Effector memory CD8-positive, alpha-beta T cell (primary cell): ENCODE results near the gene TBK1.
"Not testable (repeated sequence)": the region's sequence is repeated elsewhere in the genome, so short reads cannot be mapped to it uniquely, and the experiment has no call there.

ENCODE experiments used
- ATAC-seq: fragments of 150-1000 bp; cut with Tn5 transposase; replicated peaks from 2 replicates; pipeline ENCODE4 v1.10.0; 2021; ENCODE audit warnings: mild to moderate bottlenecking, moderate library complexity
- DNase-seq, 3 experiments: peaks; one replicate each; pipeline ENCODE4 v3.0.0; 2021
- H3K27ac Mint-ChIP-seq, 2 donors: one replicate each; pipeline ENCODE4 v1.8.0; 2022; ENCODE audit warnings: mild to moderate bottlenecking in 2 of 2, mixed read lengths in 2 of 2, moderate library complexity in 2 of 2
- H3K27me3 Mint-ChIP-seq, 2 donors: one replicate each; pipeline ENCODE4 v1.8.0; 2022; ENCODE audit warnings: mixed read lengths in 2 of 2
- H3K36me3 Mint-ChIP-seq: one replicate; pipeline ENCODE4 v1.8.0; 2022; ENCODE audit warnings: mild to moderate bottlenecking, moderate library complexity, mixed read lengths; ENCODE audit not compliant: insufficient read depth
- H3K4me1 Mint-ChIP-seq, 2 donors: one replicate each; pipeline ENCODE4 v1.8.0; 2022; ENCODE audit warnings: low read depth in 2 of 2, mixed read lengths in 2 of 2
- H3K4me3 Mint-ChIP-seq, 2 donors: one replicate each; pipeline ENCODE4 v1.8.0; 2022; ENCODE audit warnings: mild to moderate bottlenecking in 2 of 2, mixed read lengths in 2 of 2, moderate library complexity in 2 of 2
- H3K9me3 Mint-ChIP-seq, 2 donors: one replicate each; pipeline ENCODE4 v1.8.0; 2022; ENCODE audit warnings: mixed read lengths in 2 of 2

Gene TBK1

GRCh38 chr12:64523565-64524444, 71.9 kb downstream of the TBK1 start:
- not testable (repeated sequence) for DNase-seq, H3K27ac Mint-ChIP-seq, H3K36me3 Mint-ChIP-seq, H3K9me3 Mint-ChIP-seq, H3K4me1 Mint-ChIP-seq, H3K4me3 Mint-ChIP-seq, ATAC-seq
- H3K27me3 Mint-ChIP-seq, result peaks cover 0 to 22% of the 10 kb centered on the region in 2 donors

GRCh38 chr12:64525461-64526160, 73.7 kb downstream of the TBK1 start:
- no peaks in the 10 kb centered on the region for H3K4me1 Mint-ChIP-seq
- DNase-seq (no peak), ATAC-seq (no peak)
- peaks cover 0 to 22% of the 10 kb centered on the region in 2 donors for H3K27me3 Mint-ChIP-seq
- H3K4me3 Mint-ChIP-seq, result no peak overlapping the region
- no peaks in the 10 kb centered on the region for H3K36me3 Mint-ChIP-seq
- no peak overlapping the region for H3K27ac Mint-ChIP-seq
- H3K9me3 Mint-ChIP-seq, result no peaks in the 10 kb centered on the region

DNA sequence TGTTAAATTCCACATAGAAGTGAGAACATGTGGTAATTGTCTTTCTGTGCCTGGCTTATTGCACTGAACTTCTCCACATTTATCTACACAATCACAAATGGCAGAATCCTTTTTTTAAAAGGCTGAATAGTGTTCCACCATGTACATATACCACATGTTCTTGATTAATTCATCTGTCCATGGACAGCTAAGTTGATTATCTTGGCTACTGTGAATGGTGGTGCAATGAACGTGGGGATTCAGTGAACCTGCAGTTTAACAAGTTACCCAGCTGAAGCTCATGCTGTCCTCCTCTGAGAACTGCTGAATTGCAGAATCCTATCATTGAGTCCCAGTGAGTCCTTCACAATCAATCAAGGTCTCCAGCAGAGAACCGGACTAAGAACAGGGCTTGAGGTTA, 74.9 kb downstream of the TBK1 start:
- no peak overlapping the region for H3K27ac Mint-ChIP-seq
- H3K4me1 Mint-ChIP-seq, result no peaks in the 10 kb centered on the region
- H3K27me3 Mint-ChIP-seq, result peaks cover 4 to 24% of the 10 kb centered on the region in 2 donors

DNA sequence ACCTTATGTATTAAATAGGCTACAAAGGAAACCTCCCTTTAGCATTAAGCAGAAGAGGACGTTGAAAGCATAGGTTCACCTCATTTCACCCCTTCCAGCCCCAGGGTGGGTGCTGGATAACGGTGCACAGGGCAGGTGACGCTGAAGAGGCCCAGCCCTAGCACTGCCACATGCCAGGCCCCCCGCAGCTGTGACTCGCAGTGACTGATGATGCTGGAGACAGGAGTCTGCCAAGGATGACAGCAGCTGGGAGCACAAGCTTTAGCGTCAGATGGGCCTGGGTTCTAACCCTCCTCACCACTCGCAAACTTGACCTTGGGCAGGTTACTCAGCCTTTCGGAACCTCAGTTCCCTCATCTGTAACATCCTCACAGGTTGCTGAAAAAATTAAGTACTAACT, 76.7 kb downstream of the TBK1 start:
- Mint-ChIP-seq H3K36me3 (no peaks in the 10 kb centered on the region), H3K4me1 (no peaks in the 10 kb centered on the region), H3K27ac (no peak overlapping the region), H3K4me3 (no peak overlapping the region), H3K9me3 (no peaks in the 10 kb centered on the region), H3K27me3 (peaks cover 9 to 18% of the 10 kb centered on the region in 2 donors)
- DNase-seq (no peak), ATAC-seq (no peak)

More for the DNA sequence above, 74.9 kb downstream of the TBK1 start:
- H3K4me3 Mint-ChIP-seq, result no peak overlapping the region
- ATAC-seq (no peak), DNase-seq (no peak)
- no peaks in the 10 kb centered on the region for H3K36me3 Mint-ChIP-seq
- no peaks in the 10 kb centered on the region for H3K9me3 Mint-ChIP-seq

DNA sequence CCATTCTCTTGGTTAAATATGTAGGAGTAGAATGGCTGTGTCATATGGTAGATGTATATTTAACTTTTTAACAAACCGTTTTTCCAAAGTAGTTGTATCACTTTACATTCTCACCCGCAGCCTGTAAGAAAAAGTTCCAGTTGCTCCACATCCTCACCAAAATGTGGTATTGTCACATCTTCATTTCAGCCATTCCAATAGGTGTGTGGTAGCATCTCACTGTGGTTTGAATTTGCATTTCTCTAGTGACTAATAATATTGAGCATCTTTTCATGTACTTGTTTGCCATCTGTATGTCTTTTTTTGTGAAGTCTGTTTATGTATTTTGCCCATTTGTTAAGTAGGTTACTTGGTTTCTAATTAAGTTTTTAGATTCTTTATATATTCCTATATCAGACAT, 78.6 kb downstream of the TBK1 start:
- H3K27ac Mint-ChIP-seq, result no peak overlapping the region
- no peaks in the 10 kb centered on the region for H3K36me3 Mint-ChIP-seq
- no peak for ATAC-seq
- no peaks in the 10 kb centered on the region for H3K4me1 Mint-ChIP-seq
- no peak overlapping the region for H3K4me3 Mint-ChIP-seq
- peaks cover 8 to 9% of the 10 kb centered on the region in 2 donors for H3K27me3 Mint-ChIP-seq
- no peaks in the 10 kb centered on the region for H3K9me3 Mint-ChIP-seq
- DNase-seq, result no peak

DNA sequence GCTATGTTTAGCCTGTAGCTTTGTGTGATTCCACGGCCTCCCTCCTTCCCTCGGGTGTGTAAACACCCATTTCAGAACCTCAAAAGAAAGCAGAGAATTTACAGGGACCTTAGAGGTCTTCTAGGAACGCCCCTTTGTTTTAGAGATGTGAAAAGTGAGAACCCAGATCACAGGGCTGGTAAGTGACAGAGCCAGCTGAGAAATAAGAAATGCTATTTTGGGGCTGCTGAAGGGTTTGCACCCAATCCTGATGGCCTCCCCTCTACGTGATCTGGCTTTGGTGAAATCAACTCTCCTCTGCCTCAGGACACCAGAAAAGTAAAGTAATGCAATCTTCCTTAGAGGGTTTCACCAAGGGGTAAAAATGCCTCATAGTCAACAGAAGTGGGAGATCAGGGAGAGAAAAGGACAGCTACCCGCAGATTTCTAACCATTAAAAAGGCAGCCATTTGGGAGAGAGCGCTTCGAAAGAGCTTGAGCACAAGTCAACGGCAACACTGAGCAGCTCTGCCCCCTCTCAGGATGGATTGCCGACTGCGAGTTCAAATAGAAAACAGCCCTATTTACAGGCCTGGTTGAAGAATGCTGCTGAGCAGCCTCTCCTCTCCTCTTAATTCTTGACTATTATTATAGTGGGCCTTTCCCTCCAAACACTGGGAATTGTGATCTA, 79.9 kb downstream of the TBK1 start:
- no peak for DNase-seq
- Mint-ChIP-seq H3K4me3 (no peak overlapping the region), H3K36me3 (no peaks in the 10 kb centered on the region), H3K9me3 (no peaks in the 10 kb centered on the region), H3K4me1 (no peaks in the 10 kb centered on the region), H3K27ac (no peak overlapping the region), H3K27me3 (peaks cover 8 to 9% of the 10 kb centered on the region in 2 donors)
- ATAC-seq, result no peak

DNA sequence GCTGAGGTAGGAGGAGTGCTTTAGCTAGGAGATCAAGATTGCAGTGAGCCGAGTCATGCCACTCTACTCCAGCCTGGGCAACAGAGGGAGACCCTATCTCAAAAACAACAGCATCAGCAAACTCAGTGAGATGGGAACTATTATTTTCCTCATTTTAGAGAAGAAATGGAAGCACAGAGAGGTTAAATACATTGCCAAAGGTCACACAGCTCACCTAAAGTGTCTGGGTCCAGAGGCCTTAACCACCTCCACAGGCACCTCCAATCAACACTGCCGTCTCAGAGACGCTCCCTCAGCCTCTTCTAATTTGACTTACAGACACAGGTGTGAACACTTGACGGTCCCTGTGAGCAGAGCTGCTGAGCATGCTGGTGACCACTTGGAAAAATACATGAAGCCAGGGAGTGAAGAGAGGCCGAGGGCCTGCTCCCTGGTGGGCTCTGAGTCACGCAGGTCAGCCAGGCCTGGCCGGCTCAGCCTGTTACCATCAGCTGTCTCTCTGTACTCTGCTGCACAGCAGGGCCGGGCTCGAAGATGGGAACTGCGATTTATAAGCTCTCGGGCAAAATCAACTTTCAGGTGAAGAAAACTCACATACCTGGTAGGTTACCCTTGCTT, 80.9 kb downstream of the TBK1 start:
- H3K27ac Mint-ChIP-seq, result no peak overlapping the region
- ATAC-seq (no peak), DNase-seq (no peak)
- no peaks in the 10 kb centered on the region for H3K9me3 Mint-ChIP-seq
- H3K27me3 Mint-ChIP-seq, result peaks cover 8 to 17% of the 10 kb centered on the region in 2 donors
- no peak overlapping the region for H3K4me3 Mint-ChIP-seq
- no peaks in the 10 kb centered on the region for H3K4me1 Mint-ChIP-seq
- no peaks in the 10 kb centered on the region for H3K36me3 Mint-ChIP-seq

DNA sequence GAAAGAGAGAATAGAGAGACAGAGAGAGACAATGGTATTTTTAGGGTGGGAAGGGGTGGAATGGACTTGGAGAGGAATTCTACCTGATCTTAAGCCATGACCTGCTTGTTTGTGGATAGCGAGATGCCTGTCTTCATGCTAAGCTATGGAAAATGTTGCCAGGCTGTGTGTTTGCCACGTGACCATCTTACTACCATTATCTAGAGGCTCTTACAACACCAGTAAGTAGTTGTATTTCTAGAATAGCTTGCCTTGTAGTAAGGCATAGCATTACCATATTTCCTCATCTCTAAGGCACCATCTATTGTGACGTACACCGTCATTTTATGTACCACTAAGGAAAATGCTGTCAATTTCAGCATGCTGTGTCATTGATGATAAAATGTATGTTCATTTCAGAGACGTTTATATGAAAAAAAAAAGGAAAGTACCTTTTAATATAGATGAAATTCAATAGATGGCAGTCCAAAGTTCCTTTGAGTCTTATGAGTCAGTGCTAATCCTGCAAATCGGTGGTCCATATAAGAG, 82.8 kb downstream of the TBK1 start:
- no peak for ATAC-seq
- no peak for DNase-seq
- H3K4me1 Mint-ChIP-seq, result no peaks in the 10 kb centered on the region
- no peak overlapping the region for H3K4me3 Mint-ChIP-seq
- H3K9me3 Mint-ChIP-seq, result no peaks in the 10 kb centered on the region
- no peaks in the 10 kb centered on the region for H3K36me3 Mint-ChIP-seq
- H3K27ac Mint-ChIP-seq, result no peak overlapping the region
- peaks cover 8 to 17% of the 10 kb centered on the region in 2 donors for H3K27me3 Mint-ChIP-seq

GRCh38 chr12:64538121-64538520, 86.2 kb downstream of the TBK1 start:
- Mint-ChIP-seq H3K27ac (no peak overlapping the region), H3K9me3 (no peaks in the 10 kb centered on the region), H3K27me3 (peaks cover 0 to 8% of the 10 kb centered on the region in 2 donors), H3K4me1 (no peaks in the 10 kb centered on the region), H3K4me3 (no peak overlapping the region), H3K36me3 (no peaks in the 10 kb centered on the region)
- DNase-seq, result no peak
- ATAC-seq, result no peak

GRCh38 chr12:64542409-64543047, 90.6 kb downstream of the TBK1 start:
- H3K4me1 Mint-ChIP-seq, ATAC-seq, H3K36me3 Mint-ChIP-seq, DNase-seq, H3K27ac Mint-ChIP-seq, H3K4me3 Mint-ChIP-seq, H3K27me3 Mint-ChIP-seq, H3K9me3 Mint-ChIP-seq: not testable (repeated sequence)

- DNase-seq, result no peak
- H3K36me3 Mint-ChIP-seq, result no peaks in the 10 kb centered on the region
- H3K27me3 Mint-ChIP-seq, result peaks cover 6 to 9% of the 10 kb centered on the region in 2 donors
- H3K27ac Mint-ChIP-seq, result no peak overlapping the region
- H3K4me3 Mint-ChIP-seq, result no peak overlapping the region
- no peak for ATAC-seq
- no peaks in the 10 kb centered on the region for H3K9me3 Mint-ChIP-seq
- peaks cover 0 to 1% of the 10 kb centered on the region in 2 donors for H3K4me1 Mint-ChIP-seq
Measured at GRCh38 chr12:64544371-64545080, 92.6 kb downstream of the TBK1 start.

DNA sequence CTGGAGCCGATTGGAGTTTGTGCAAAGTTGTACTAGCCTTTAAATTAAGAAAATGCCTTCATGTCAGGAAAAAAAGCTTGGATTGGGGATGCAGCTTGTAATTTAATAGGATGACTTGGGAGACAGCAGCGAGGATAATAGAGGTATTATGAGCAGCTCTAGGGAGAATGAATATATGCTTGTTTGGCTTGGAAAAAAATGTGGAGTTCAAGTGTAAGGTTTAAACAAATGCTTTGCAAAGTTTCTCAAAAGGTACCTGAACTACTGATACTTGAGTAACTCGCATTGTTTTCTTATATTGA, 93.1 kb downstream of the TBK1 start:
- no peaks in the 10 kb centered on the region for H3K36me3 Mint-ChIP-seq
- peaks cover 6 to 9% of the 10 kb centered on the region in 2 donors for H3K27me3 Mint-ChIP-seq
- H3K4me1 Mint-ChIP-seq, result peaks cover 5% of the 10 kb centered on the region in 2 donors
- no peak overlapping the region for H3K4me3 Mint-ChIP-seq
- ATAC-seq (no peak), DNase-seq (no peak)
- H3K9me3 Mint-ChIP-seq, result no peaks in the 10 kb centered on the region
- no peak overlapping the region for H3K27ac Mint-ChIP-seq
